ENCODE measurements around the gene NCCRP1.

- TF ChIP-seq CTCF (IDR thresholded peaks at IDR 0.05) (no peak), POLR2A (IDR thresholded peaks at IDR 0.05) (no peak)
These were observed 42.2 kb downstream of the NCCRP1 start for GRCh38 chr19:39238944-39239343.
